H1 (cell line): ENCODE results near the gene OTC. TPM values are rescaled to one million over a fixed set of nuclear protein-coding genes. Genes with fewer than 3 reads are reported as not detected.

Source experiments
- CTCF ChIA-PET: fragments of 300-600 bp; sonication (Branson Sonifier 250); formaldehyde crosslinking; loops from one replicate; lab custom pipeline; 2021; ENCODE audit not compliant: partially characterized antibody; lab: Charles Lee
- POLR2A ChIA-PET: fragments of 300-600 bp; sonication (Branson Sonifier 250); formaldehyde crosslinking; loops from one replicate; lab custom pipeline; 2021; ENCODE audit warnings: inconsistent platforms; ENCODE audit not compliant: partially characterized antibody; lab: Charles Lee
- DNase-seq, 2 experiments: peaks; one replicate each; pipeline versions ENCODE4 v3.0.0 to v3.0.0-alpha.2; 2010 to 2022; ENCODE audit warnings: low spot score in 2 of 2, low read depth in 1 of 2, mixed read lengths in 1 of 2
- FAIRE-seq: peaks from 2 replicates; lab custom pipeline; 2011; peaks lifted over from hg19 to GRCh38; lab: Jason Lieb, UNC
- H2AFZ ChIP-seq: 2 replicates; pipeline ENCODE4 v1.8.1; 2012; ENCODE audit warnings: low read length, inconsistent platforms
- H2AK5ac ChIP-seq: 2 replicates; pipeline ENCODE4 v1.6.1; 2013; ENCODE audit warnings: low read depth, low read length
- H2BK120ac ChIP-seq: replicated peaks from 2 replicates; pipeline ENCODE3; 2013; ENCODE audit warnings: low read depth, low read length, inconsistent platforms
- H2BK12ac ChIP-seq: 2 replicates; pipeline ENCODE4 v1.6.1; 2013; ENCODE audit warnings: low read depth, low read length
- H2BK15ac ChIP-seq: 2 replicates; pipeline ENCODE4 v1.6.1; 2013; ENCODE audit warnings: low read length
- H2BK20ac ChIP-seq: 2 replicates; pipeline ENCODE4 v1.6.1; 2013; ENCODE audit warnings: low read length
- H2BK5ac ChIP-seq: 2 replicates; pipeline ENCODE4 v1.6.1; 2013; ENCODE audit warnings: low read depth, low read length
- H3K14ac ChIP-seq: 2 replicates; pipeline ENCODE4 v1.6.1; 2013; ENCODE audit warnings: inconsistent platforms; ENCODE audit not compliant: insufficient read length
- H3K18ac ChIP-seq: 2 replicates; pipeline ENCODE4 v1.6.1; 2013; ENCODE audit warnings: low read length; ENCODE audit errors: extremely low read depth
- H3K23ac ChIP-seq: 2 replicates; pipeline ENCODE4 v1.6.1; 2013; ENCODE audit warnings: inconsistent platforms; ENCODE audit not compliant: insufficient read length
- H3K23me2 ChIP-seq: 2 replicates; pipeline ENCODE4 v1.6.1; 2013; ENCODE audit warnings: low read depth, low read length
- H3K27ac ChIP-seq: 2 replicates; pipeline ENCODE4 v1.6.1; 2011; ENCODE audit warnings: low read depth, low read length, inconsistent platforms
- H3K27me3 ChIP-seq, 4 experiments: replicated peaks in 1 of 4; 1 replicate in 1 of 4; 2 replicates in 3 of 4; pipeline versions ENCODE4 v1.6.1 to v1.8.1; 2011 to 2013; ENCODE audit warnings: low read length in 3 of 4, mild to moderate bottlenecking in 3 of 4, inconsistent platforms in 2 of 4, mixed read lengths in 2 of 4, moderate library complexity in 1 of 4; ENCODE audit not compliant: control insufficient read depth in 3 of 4, insufficient read depth in 3 of 4; ENCODE audit errors: extremely low read depth in 1 of 4
- H3K36me3 ChIP-seq, 4 experiments: 2 replicates each; pipeline versions ENCODE4 v1.6.1 to v1.8.1; 2011 to 2013; ENCODE audit warnings: mild to moderate bottlenecking in 4 of 4, low read length in 3 of 4, moderate library complexity in 2 of 4, control low read depth in 1 of 4, inconsistent platforms in 1 of 4; ENCODE audit not compliant: insufficient read depth in 4 of 4, control insufficient read depth in 2 of 4
- H3K4ac ChIP-seq: replicated peaks from 2 replicates; pipeline ENCODE3; 2013; ENCODE audit warnings: low read length, low read depth, mixed read lengths, inconsistent platforms; ENCODE audit not compliant: insufficient read length
- H3K4me1 ChIP-seq, 4 experiments: replicated peaks in 1 of 4; 1 replicate in 1 of 4; 2 replicates in 3 of 4; pipeline versions ENCODE4 v1.6.1 to v1.8.1; 2011 to 2013; ENCODE audit warnings: low read length in 3 of 4, inconsistent platforms in 2 of 4, mixed read lengths in 1 of 4; ENCODE audit not compliant: insufficient read depth in 4 of 4, control insufficient read depth in 3 of 4
- H3K4me2 ChIP-seq, 2 experiments: 2 replicates each; pipeline versions ENCODE4 v1.6.1 to v1.8.1; 2011 to 2013; ENCODE audit warnings: low read depth in 2 of 2, low read length in 2 of 2, control low read depth in 1 of 2, inconsistent platforms in 1 of 2, mild to moderate bottlenecking in 1 of 2; ENCODE audit not compliant: insufficient read depth in 1 of 2
- H3K4me3 ChIP-seq, 4 experiments: fragments of 200-600, 300-600 bp in 1 of 4; sonication (generic), shearing (Covaris generic), sonication (Bioruptor Twin) in 1 of 4; 2 replicates each; pipeline versions ENCODE4 v1.5.1 to v1.8.1; 2011 to 2016; ENCODE audit warnings: low read length in 4 of 4, low read depth in 3 of 4, control low read depth in 2 of 4, inconsistent platforms in 2 of 4, mild to moderate bottlenecking in 2 of 4, mixed read lengths in 1 of 4, moderate library complexity in 1 of 4; ENCODE audit not compliant: insufficient read depth in 2 of 4; ENCODE audit errors: extremely low read depth in 1 of 4
- H3K56ac ChIP-seq: replicated peaks from 2 replicates; pipeline ENCODE3; 2013; ENCODE audit warnings: low read depth, mild to moderate bottlenecking, mixed read lengths, low read length, inconsistent platforms; ENCODE audit not compliant: insufficient read length
- H3K79me1 ChIP-seq: 2 replicates; pipeline ENCODE4 v1.6.1; 2013; ENCODE audit warnings: low read depth, low read length, control low read depth
- H3K79me2 ChIP-seq, 2 experiments: 2 replicates each; pipeline versions ENCODE4 v1.6.1 to v1.8.1; 2012 to 2013; ENCODE audit warnings: low read length in 2 of 2, mild to moderate bottlenecking in 2 of 2, inconsistent platforms in 1 of 2; ENCODE audit not compliant: insufficient read depth in 2 of 2, control insufficient read depth in 1 of 2
- H3K9ac ChIP-seq, 4 experiments: replicated peaks in 1 of 4; 1 replicate in 1 of 4; 2 replicates in 3 of 4; pipeline versions ENCODE4 v1.6.1 to v1.8.1; 2011 to 2013; ENCODE audit warnings: low read depth in 3 of 4, low read length in 3 of 4, control low read depth in 2 of 4, mild to moderate bottlenecking in 2 of 4, moderate library complexity in 2 of 4, inconsistent platforms in 1 of 4; ENCODE audit errors: extremely low read depth in 1 of 4
- H3K9me3 ChIP-seq, 2 experiments: 2 replicates each; pipeline versions ENCODE4 v1.6.1 to v1.8.1; 2012 to 2013; ENCODE audit warnings: mild to moderate bottlenecking in 2 of 2, moderate library complexity in 2 of 2, control low read depth in 1 of 2, inconsistent platforms in 1 of 2, low read depth in 1 of 2, low read length in 1 of 2, mixed read lengths in 1 of 2; ENCODE audit not compliant: insufficient read depth in 2 of 2
- H4K20me1 ChIP-seq, 2 experiments: replicated peaks in 1 of 2; 2 replicates each; pipeline versions ENCODE3 to v1.8.1; 2011 to 2013; ENCODE audit warnings: inconsistent platforms in 2 of 2, low read length in 2 of 2, mild to moderate bottlenecking in 1 of 2; ENCODE audit not compliant: insufficient read depth in 2 of 2, control insufficient read depth in 1 of 2
- H4K5ac ChIP-seq: 2 replicates; pipeline ENCODE4 v1.6.1; 2013; ENCODE audit warnings: low read length, low read depth, mixed read lengths, inconsistent platforms; ENCODE audit not compliant: insufficient read length
- H4K8ac ChIP-seq: 2 replicates; pipeline ENCODE4 v1.8.0; 2013; ENCODE audit warnings: mild to moderate bottlenecking, moderate library complexity, low read length, inconsistent platforms; ENCODE audit not compliant: insufficient read depth; ENCODE audit errors: extremely low read depth
- H4K91ac ChIP-seq: replicated peaks from 2 replicates; pipeline ENCODE3; 2013; ENCODE audit warnings: low read length, mixed read lengths, inconsistent platforms; ENCODE audit not compliant: insufficient read length
- WGBS, 2 experiments: shearing (Covaris generic) in 1 of 2; methylation state at CpG; one replicate each; pipeline versions ENCODE4 v1.1.6 to v1.1.7; 2013 to 2015; ENCODE audit warnings: low lambda C conversion rate in 2 of 2, mixed read lengths in 2 of 2, inconsistent platforms in 1 of 2, low coverage in 1 of 2, missing lambda C conversion rate in 1 of 2; ENCODE audit not compliant: insufficient replicate concordance in 2 of 2, insufficient coverage in 1 of 2, insufficient read length in 1 of 2; ENCODE audit errors: extremely low coverage in 1 of 2, missing lambda C conversion rate in 1 of 2; 5-methylcytosine and 5-hydroxymethylcytosine counted together
- polyA plus RNA-seq, 7 experiments: library from polyadenylated mRNA; depleted of rRNA in 3 of 7; stranded (reverse) in 5 of 7; unstranded in 2 of 7; fragments of >200 nt in 5 of 7; fragments of 200-250 nt in 2 of 7; gene quantifications; 1 replicate in 5 of 7; 2 replicates in 1 of 7; 4 replicates in 1 of 7; pipeline versions ENCODE4 v1.2.1 to v1.2.3, GENCODE V29; 2011 to 2013; ENCODE audit warnings: missing spikeins in 2 of 7, mixed read lengths in 2 of 7
- total RNA-seq: library from RNA; stranded (reverse); fragmentation: NEBNext Ultra II Directional; extraction: Animal tissue kit (Norgen Biotek cat#: 25700); gene quantifications from 2 replicates; pipeline ENCODE4 v1.2.1, GENCODE V29; 2021

OTC gene
- total and polyA plus RNA-seq, 2 of the 8 experiments (the other 6 are each of a cell fraction or from before 2014, with no cell fraction given): not detected

- no peaks in the 10 kb centered on the region for H4K20me1 ChIP-seq
- no peak overlapping the region for H2BK15ac ChIP-seq
- H4K8ac ChIP-seq: no peak overlapping the region
- FAIRE-seq (no peak), DNase-seq (no peak)
- no peak overlapping the region for H3K14ac ChIP-seq
- no peak overlapping the region for H3K56ac ChIP-seq
- H3K9ac ChIP-seq: no peak overlapping the region
- H3K4me2 ChIP-seq: no peak overlapping the region
- H3K23me2 ChIP-seq: no peaks in the 10 kb centered on the region
- no peak overlapping the region for H4K5ac ChIP-seq
- no peaks in the 10 kb centered on the region for H3K9me3 ChIP-seq
- H3K79me2 ChIP-seq: no peaks in the 10 kb centered on the region
- no peak overlapping the region for H2BK120ac ChIP-seq
- H3K4ac ChIP-seq: no peak overlapping the region
- no peaks in the 10 kb centered on the region for H3K27me3 ChIP-seq
- WGBS, 2 experiments: 96% methylated on average over 5 of the region's 5 CpGs; no CpG with 5 or more reads in 1 of the 2 experiments
- CTCF ChIA-PET: interaction anchor here (0.7 to 1.3 kb wide), 3 partner anchors 9 to 118 kb away, joined by 3 read pairs; partner anchors contain the start of gene RPGR
- no peak overlapping the region for H3K27ac ChIP-seq
- H2AFZ ChIP-seq: no peak overlapping the region
- no peaks in the 10 kb centered on the region for H3K4me1 ChIP-seq
- H2BK5ac ChIP-seq: no peak overlapping the region
- H2BK12ac ChIP-seq: no peak overlapping the region
- no peak overlapping the region for H2AK5ac ChIP-seq
- POLR2A ChIA-PET: no interaction called here
- no peak overlapping the region for H3K23ac ChIP-seq
- no peaks in the 10 kb centered on the region for H3K79me1 ChIP-seq
- H2BK20ac ChIP-seq: no peak overlapping the region
- no peaks in the 10 kb centered on the region for H3K36me3 ChIP-seq
- no peak overlapping the region for H4K91ac ChIP-seq
- H3K4me3 ChIP-seq: no peak overlapping the region
- H3K18ac ChIP-seq: no peak overlapping the region
Observed at GRCh38 chrX:38336538-38337240, 15.7 kb upstream of the OTC start.
